GM18498 (cell line): Measurements from ENCODE around the gene TCTN1.
"Not testable (repeated sequence)": the region's sequence is repeated elsewhere in the genome, so short reads cannot be mapped to it uniquely, and the experiment has no call there.

Experiments
- ATAC-seq: cut with Tn5 transposase; IDR thresholded peaks from one replicate; pipeline ENCODE4 v1.9.1; 2021; ENCODE audit warnings: mild to moderate bottlenecking, moderate library complexity; ENCODE audit not compliant: unreplicated experiment

Gene TCTN1

DNA sequence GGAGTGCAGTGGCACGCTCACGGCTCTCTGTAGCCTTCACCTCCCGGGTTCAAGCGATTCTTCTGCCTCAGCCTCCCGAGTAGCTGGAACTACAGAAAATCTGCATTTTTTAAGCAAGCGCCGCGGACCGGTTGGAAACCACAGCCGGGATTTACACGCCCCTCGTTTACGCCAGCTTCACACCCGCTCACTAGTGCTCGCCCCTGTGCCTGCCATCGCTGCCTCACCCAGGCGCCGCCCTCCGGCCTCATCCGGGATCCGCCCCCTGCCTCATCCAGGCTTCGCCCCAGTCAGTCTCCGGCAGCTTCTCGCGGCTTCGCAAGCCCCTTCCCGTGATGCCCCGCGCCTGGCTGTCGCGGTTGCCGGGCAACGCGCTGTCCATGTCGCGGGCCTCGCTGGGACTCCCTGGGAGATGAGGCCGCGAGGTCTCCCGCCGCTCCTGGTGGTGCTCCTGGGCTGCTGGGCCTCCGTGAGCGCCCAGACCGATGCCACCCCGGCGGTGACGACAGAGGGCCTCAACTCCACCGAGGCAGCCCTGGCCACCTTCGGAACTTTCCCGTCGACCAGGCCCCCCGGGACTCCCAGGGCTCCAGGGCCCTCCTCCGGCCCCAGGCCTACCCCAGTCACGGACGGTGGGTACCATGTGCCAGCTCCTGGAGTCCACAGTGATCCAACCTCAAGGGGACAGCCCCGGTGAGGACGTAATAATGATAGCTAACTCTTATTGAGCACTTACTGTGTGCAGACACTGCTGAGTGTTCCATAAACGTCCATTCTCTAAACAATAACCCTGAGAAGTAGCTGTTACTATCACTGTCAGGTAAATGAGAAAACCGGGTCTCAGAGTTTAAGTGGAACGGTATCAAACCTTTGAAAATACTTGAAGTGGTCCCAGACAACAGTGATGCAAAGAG lies at the start of gene TCTN1:
Gene TCTN1, plus strand, starts transcription at position 359 of the 914 bp plus-strand sequence. Its CDS starts 54 bp downstream, at position 413.
- ATAC-seq: peak; percentile 96

DNA sequence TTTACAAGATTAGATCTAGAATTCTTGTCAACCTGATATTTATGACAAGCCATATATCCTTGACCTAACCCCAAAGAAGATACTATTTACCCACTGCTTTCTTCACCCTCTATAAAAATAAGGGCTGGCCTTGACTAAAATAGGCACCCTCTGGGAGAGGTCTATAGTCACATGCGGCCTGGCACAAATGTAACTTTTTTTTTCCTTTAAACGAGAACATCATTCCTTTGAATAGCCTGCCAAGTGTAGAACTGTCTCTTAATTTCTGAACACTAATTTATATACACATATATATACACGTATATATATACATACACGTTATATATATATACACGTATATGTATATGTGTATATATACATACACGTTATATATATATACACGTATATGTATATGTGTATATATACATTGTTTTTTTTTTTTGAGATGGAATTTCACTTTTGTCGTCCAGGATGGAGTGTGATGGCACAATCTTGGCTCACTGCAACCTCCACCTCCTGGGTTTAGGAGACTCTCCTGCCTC lies 49.4 kb upstream of the TCTN1 start:
- no peak for ATAC-seq

DNA sequence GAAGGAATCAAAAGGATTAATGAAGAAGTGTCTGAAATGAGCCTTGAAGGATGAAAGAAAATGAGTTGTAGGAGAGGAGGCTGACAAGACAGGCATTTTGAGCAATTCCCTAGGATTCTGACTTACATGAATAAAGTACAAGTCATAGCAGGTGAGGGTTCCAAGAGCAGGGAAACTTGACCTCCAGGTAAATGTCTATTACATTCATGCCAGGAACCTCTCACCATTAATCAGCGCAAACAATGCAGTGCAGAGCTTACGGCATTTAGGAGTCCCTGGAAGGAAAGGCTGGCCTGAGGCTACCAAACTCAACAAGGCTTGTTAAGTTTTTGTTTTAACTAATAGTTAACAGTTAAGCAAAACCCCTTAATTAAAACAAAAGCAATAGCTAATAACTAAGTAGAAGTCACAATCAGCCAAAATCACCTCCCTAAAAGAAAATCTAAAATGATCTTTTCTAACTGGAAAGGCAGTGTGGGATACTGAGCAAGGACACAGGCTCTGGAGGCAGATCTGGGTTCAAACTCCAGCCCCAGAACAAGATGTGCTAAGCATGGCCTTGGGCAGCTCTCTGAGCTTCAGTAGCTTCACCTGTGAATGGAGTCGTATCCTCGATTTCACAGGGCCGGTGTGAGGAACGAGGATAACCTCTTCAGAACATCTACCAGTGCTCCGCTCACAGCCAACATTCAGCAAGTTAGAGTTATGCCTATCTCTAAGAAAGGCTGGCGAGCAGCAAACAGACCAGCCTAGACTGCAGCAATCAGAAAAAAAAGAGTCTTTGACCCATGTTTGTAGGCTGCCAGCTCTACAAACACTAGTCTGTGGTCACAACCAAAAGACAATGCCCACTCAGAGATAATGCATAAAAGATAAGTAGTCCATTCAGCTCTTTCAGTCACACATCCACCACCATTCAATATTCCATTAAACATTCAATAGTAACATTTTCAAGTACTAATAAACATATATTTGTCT lies 47.7 kb upstream of the TCTN1 start:
- ATAC-seq: no peak

DNA sequence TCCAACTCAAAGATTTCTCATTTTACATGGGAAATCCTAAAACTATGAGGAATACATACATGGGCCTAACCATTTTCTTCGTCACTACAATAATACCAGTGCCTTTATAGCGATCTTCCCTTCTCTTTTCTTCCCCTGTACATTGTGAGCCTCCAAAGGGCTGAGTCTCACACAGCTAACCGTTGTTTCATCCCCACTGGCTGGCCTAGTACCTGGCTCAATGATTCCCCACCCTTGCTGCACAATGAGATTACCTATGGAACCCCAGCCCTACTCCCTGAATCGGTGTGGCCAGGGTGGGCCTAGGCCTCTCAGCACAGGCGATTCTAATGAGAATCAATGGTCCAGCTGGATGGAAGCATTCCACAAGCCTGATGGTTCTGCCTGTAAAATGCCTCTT lies 46.9 kb upstream of the TCTN1 start:
- no peak for ATAC-seq

- ATAC-seq: no peak
These were observed 45.2 kb upstream of the TCTN1 start for GRCh38 chr12:110568752-110569151.

- not testable (repeated sequence) for ATAC-seq
These were observed 44.1 kb upstream of the TCTN1 start for GRCh38 chr12:110569838-110570237.

GRCh38 chr12:110570798-110571197 lies 43.1 kb upstream of the TCTN1 start:
- not testable (repeated sequence) for ATAC-seq

- no peak for ATAC-seq
These were observed 39.9 kb upstream of the TCTN1 start for GRCh38 chr12:110574044-110574443.

DNA sequence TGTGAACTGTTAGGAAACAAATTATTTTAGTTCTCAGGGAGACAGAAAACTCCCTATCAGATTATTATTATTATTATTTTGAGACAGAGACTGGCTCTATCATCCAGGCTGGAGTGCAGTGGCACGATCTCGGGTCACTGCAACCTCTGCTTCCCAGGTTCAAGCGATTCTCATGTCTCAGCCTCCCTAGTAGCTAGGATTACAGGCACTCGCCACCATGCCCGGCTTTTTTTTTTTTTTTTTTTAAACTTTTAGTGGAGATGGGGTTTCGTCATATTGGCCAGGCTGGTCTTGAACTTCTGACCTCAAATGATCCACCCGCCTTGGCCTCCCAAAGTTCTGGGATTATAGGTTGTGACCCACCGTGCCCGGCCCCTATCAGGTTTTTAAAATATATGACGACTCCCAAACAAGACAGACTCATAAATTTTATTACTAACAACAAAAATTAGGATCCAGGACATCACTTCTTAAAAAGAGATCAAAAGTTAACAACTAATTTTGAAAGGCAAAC lies 39.2 kb upstream of the TCTN1 start:
- not testable (repeated sequence) for ATAC-seq

DNA sequence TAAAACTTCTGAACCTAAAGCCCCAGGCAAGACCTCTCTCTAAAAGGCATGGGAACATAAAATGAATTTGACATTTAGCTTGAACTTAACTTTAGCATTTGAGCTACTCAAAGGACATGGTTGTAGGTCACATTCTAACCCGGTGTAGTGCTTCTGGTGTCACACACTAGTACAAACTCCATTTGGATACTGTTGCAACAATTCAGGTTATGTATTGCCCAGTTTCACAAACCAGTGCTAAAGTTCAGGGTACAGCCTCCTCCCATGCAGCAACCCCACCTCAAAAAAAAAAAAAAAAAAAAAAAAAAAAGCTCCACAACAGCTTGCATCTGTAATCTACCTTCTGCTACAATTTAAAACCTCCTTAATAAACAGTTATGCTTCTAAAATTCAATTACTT lies 38.6 kb upstream of the TCTN1 start:
- no peak for ATAC-seq

DNA sequence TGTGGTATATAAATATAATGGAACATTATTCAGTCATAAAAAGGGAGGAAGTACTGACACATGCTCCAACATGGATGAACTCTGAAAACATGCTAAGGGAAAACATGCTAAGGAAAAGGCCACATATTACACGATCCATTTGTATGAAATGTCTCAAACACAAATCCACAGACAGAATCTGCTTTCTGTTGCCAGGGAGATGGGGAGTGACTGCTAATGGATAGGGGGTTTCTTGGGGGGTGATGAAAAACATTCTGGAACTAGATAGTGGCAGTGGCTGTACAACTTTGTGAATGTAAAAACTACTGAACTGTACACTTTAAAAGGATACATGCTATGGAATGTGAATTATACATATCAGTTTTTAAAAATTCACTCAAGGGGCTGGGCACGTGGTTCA lies 37.4 kb upstream of the TCTN1 start:
- ATAC-seq: no peak

- peak; percentile 33 for ATAC-seq
These were observed 35.9 kb upstream of the TCTN1 start for GRCh38 chr12:110577864-110578693.

DNA sequence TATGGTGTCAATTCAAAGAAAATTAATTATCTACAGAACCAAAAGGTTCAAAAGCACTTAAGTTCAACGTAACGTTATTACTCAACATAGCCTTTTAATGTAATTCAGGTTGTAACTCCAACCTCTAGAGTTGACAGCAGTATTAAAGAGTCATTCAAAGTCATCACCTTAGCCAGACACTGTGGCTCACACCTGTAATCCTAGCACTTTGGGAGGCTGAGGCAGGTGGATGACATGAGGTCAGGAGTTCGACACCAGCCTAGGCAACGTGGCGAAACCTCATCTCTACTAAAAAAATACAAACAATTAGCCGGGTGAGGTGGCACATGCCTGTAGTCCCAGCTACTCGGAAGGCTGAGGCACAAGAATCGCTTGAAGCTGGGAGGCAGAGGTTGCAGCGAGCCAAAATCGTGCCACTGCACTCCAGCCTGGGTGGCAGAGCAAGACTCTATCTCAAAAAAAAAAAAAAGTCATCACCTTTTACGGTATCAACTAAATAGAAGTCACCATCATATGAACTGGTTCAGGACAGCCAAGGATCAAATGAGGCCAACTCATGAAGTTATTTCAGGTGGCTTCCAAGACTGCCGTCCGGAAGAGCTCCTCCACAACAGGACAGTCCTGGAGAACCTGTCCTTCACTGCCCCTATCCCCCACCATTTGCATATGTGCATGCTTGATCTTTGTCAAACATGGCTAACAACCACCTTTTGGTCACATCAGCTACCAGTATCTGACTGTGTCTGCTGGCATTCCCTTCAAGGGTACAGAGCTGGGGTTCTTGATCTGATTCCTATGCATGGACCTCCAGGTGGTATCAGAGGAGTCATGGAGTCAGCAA lies 35.0 kb upstream of the TCTN1 start:
- no peak for ATAC-seq

DNA sequence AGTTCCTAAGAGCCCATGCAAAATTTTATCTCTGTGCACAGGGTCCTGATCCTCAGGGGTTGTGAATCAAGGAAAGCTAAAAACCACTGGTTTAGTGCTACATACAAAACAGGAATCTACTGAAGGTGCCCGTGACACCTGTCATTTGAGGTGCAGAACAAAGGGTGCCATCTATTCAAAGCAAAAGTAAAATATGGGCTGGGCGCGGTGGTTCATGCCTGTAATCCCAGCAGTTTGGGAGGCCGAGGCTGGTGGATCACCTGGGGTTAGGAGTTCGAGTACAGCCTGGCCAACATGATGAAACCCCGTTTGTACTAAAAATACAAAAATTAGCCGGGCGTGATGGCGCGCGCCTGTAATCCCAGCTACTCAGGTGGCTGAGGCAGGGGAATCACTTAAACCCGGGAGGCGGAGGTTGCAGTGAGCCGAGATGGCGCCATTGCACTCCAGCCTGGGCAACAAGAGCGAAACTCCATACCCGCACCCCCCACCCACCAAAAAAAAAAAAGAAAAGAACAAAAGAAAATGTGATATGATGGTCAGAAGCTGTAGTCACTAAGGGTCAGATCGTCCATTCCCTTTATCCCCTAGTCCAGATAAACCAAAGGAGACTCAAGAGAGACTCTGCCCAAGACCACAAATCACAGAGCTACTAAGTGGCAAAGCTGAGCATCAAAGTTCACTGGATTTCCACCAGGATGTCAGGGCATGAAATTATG lies 34.2 kb upstream of the TCTN1 start:
- no peak for ATAC-seq

- no peak for ATAC-seq
These were observed 32.0 kb upstream of the TCTN1 start for GRCh38 chr12:110581931-110582275.

GRCh38 chr12:110582276-110583136 lies 31.4 kb upstream of the TCTN1 start:
- peak; percentile 49 for ATAC-seq

DNA sequence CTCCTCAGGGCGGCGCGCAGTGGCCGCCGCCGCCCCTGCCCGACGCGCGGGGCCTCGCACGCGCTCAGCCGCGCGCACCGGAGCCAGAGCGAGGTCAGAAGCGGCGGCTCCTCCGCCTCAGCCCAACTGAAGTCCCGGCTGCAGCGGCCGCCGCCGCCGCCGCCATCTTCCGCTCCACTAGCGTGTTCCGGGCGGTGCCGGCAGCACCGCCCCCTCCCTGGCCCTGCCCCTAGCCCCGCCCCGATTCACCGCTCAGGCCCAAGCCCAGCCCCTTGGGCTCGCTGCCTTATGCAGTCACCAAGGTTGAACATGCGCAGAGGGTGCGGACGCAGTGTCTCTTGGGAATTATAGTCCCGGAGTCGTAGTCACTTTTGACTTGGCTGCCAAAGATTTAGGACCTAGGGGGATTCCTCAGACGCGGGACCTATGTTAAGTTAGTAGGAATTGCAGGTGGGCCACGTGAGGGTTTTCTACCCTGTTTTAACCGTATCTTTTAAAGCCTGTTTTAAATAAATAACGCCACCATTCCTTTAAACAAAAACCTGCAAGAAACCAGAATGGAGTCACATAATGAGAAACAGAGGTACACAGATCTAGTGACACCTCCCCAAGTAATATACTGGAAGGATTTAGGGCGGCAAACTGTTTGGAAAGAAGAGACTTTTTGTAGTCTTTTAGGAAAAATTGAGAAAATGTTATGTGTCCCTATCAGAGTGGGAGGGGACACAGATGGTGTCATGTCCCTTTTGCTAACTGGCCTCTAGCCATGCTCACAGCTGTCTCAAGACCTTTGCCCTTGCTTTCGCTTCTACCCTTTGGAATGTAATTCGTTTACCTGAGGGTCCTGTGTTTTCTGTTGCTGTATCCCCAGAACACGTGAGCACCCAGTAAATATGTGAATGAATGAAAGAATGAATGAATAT lies 30.5 kb upstream of the TCTN1 start, which contains the start of gene PPTC7:
Gene PPTC7, minus strand, starts transcription at position 182 of the 923 bp plus-strand sequence. CDS start 287 bp downstream, outside the sequence.
- ATAC-seq: peak; percentile 90
